Ishikawa (cell line): ENCODE data around the gene FFAR3.

Source experiments
- CEBPB ChIP-seq: IDR thresholded peaks from 2 replicates; pipeline ENCODE4 v1.6.1; 2012
- CREB1 ChIP-seq: IDR thresholded peaks from 2 replicates; pipeline ENCODE4 v1.6.1; 2012; ENCODE audit warnings: low read depth
- EGR1 ChIP-seq: IDR thresholded peaks from 2 replicates; pipeline ENCODE4 v1.6.1; 2012
- EP300 ChIP-seq: IDR thresholded peaks from 2 replicates; pipeline ENCODE4 v1.6.1; 2012; ENCODE audit warnings: borderline replicate concordance
- FOXM1 ChIP-seq: IDR thresholded peaks from 2 replicates; pipeline ENCODE4 v1.6.1; 2012; ENCODE audit warnings: low read depth, borderline replicate concordance
- NFIC ChIP-seq: IDR thresholded peaks from 2 replicates; pipeline ENCODE4 v1.6.1; 2012
- RAD21 ChIP-seq: IDR thresholded peaks from 2 replicates; pipeline ENCODE4 v1.6.1; 2012; ENCODE audit warnings: low read depth
- TAF1 ChIP-seq: IDR thresholded peaks from 2 replicates; pipeline ENCODE4 v1.6.1; 2012; ENCODE audit warnings: low read depth, mild to moderate bottlenecking
- TCF12 ChIP-seq: IDR thresholded peaks from 2 replicates; pipeline ENCODE4 v1.6.1; 2012; ENCODE audit warnings: low read depth
- TEAD4 ChIP-seq: IDR thresholded peaks from 2 replicates; pipeline ENCODE4 v1.6.1; 2012
- YY1 ChIP-seq: IDR thresholded peaks from 2 replicates; pipeline ENCODE4 v1.6.1; 2012; ENCODE audit warnings: low read depth
- ZBTB7A ChIP-seq: IDR thresholded peaks from 2 replicates; pipeline ENCODE4 v1.6.1; 2012; ENCODE audit warnings: low read depth
- TF ChIP-seq, protein P1 (sequence below): IDR thresholded peaks from 2 replicates; pipeline ENCODE4 v1.6.1; 2012; ENCODE audit warnings: low read depth, mild to moderate bottlenecking
- TF ChIP-seq, protein P2 (sequence below): IDR thresholded peaks from 2 replicates; pipeline ENCODE4 v1.6.1; 2012
- TF ChIP-seq, protein P3 (sequence below): IDR thresholded peaks from 2 replicates; pipeline ENCODE4 v1.6.1; 2012

FFAR3 gene

DNA sequence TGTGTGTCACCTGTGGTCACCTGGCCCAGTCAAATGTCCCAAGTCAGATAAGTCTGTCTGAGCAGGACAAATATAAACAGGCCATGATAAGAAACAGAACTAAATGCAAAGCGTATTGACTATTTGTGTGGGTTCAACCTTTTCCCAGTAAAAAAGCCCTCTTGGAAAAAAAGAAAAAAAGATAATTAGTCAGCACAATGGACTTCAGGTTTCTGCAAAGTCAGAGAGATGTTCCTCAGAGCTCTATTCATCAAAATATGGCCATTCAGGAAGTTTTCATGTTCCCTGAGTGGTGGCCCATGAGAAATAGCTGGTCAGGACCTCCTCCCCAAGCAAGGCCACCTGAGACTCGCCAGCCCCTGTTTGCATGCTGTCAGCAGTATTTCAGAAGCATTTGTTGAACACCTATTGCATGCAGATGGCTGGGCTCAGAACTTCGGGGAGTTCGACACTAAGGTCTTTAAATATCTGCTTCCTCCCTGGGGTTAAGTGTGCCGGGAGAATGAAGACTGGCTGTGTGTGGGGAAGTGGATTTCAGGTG, 2.7 kb downstream of the FFAR3 start:
- no peak for TF ChIP-seq RAD21
- TF ChIP-seq TEAD4, result no peak
- no peak for TF ChIP-seq TAF1
- no peak for TF ChIP-seq CREB1
- no peak for TF ChIP-seq EGR1
- no peak for TF ChIP-seq CEBPB

DNA sequence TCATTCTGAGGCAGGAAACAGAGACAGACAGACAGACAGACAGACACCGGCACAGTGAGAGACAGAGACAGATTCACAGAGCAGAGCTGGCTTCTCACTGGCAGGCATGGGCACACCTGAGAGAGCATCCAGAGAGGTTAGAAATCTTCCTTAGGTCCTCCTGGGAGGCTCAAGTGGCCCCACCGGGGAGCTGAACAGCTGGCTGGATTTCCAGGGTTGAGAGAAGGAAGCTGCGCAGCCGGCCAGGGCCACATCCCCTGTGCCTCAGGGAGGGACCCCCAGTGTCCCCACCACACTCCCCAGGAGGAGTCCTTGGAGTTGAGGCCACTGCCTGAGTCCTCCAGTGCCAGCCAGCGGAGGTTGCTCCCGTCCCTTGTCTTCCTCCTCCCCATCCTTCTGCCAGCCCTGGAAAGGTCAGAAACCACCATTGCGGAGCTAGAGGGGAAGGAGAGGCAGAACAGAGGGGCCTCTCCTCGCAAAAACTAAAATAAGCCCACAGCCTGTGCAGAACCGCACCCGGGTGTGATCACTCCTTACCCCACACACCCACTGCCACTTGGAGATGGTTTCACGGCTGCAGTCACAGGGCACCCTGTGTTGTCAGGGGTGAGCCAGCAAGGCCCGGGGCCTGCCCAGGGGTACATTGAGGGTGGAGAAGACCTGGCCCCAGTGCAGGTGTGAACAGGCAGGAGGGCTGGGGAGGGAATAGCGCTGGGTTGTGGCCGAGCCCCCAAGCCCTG, 4.2 kb downstream of the FFAR3 start:
- TF ChIP-seq FOXM1 (no peak), TEAD4 (no peak), EP300 (no peak), TAF1 (no peak), CREB1 (no peak), RAD21 (no peak), EGR1 (no peak), TCF12 (no peak), YY1 (no peak), CEBPB (no peak), ZBTB7A (no peak), NFIC (no peak)
- TF ChIP-seq, protein P1, sequence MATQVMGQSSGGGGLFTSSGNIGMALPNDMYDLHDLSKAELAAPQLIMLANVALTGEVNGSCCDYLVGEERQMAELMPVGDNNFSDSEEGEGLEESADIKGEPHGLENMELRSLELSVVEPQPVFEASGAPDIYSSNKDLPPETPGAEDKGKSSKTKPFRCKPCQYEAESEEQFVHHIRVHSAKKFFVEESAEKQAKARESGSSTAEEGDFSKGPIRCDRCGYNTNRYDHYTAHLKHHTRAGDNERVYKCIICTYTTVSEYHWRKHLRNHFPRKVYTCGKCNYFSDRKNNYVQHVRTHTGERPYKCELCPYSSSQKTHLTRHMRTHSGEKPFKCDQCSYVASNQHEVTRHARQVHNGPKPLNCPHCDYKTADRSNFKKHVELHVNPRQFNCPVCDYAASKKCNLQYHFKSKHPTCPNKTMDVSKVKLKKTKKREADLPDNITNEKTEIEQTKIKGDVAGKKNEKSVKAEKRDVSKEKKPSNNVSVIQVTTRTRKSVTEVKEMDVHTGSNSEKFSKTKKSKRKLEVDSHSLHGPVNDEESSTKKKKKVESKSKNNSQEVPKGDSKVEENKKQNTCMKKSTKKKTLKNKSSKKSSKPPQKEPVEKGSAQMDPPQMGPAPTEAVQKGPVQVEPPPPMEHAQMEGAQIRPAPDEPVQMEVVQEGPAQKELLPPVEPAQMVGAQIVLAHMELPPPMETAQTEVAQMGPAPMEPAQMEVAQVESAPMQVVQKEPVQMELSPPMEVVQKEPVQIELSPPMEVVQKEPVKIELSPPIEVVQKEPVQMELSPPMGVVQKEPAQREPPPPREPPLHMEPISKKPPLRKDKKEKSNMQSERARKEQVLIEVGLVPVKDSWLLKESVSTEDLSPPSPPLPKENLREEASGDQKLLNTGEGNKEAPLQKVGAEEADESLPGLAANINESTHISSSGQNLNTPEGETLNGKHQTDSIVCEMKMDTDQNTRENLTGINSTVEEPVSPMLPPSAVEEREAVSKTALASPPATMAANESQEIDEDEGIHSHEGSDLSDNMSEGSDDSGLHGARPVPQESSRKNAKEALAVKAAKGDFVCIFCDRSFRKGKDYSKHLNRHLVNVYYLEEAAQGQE, result no peak
- TF ChIP-seq, protein P2, sequence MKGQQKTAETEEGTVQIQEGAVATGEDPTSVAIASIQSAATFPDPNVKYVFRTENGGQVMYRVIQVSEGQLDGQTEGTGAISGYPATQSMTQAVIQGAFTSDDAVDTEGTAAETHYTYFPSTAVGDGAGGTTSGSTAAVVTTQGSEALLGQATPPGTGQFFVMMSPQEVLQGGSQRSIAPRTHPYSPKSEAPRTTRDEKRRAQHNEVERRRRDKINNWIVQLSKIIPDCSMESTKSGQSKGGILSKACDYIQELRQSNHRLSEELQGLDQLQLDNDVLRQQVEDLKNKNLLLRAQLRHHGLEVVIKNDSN, result no peak
- TF ChIP-seq, protein P3, sequence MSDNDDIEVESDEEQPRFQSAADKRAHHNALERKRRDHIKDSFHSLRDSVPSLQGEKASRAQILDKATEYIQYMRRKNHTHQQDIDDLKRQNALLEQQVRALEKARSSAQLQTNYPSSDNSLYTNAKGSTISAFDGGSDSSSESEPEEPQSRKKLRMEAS, result no peak

DNA sequence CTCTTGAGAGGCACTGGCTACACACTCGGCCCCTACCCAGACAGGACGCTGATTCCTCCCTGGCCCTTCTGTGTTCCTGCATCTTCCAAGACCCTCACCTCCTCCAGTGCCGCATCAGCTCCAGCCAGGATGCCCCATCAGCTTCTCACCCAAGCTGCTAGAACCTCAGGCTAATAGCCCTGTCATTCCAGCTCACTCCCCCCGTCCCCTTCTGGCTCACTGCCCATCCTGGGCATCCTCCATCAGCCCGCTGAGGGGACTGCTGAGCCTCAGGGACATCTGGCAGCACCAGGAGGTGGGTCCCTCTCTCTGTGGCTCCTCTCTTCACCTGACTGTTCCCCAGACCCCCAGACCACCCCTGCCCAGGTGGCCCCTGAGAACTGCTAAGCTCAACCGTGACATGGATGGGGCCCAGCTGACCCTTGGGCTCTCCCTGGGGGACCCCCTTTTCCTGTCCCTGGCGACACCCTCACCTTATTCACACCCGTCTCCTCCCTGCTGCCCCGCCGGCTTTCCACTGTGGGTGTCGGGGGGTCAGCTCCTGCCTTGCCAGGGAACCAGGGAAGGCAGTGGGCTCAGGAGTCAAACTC, 4.8 kb downstream of the FFAR3 start:
- TF ChIP-seq FOXM1 (no peak), TEAD4 (no peak), EGR1 (no peak), CREB1 (no peak), NFIC (no peak), TAF1 (no peak), ZBTB7A (no peak), CEBPB (no peak), YY1 (no peak), TCF12 (no peak), EP300 (no peak), RAD21 (no peak)
- TF ChIP-seq, protein P1, result no peak
- TF ChIP-seq, protein P2, result no peak
- TF ChIP-seq, protein P3, result no peak

DNA sequence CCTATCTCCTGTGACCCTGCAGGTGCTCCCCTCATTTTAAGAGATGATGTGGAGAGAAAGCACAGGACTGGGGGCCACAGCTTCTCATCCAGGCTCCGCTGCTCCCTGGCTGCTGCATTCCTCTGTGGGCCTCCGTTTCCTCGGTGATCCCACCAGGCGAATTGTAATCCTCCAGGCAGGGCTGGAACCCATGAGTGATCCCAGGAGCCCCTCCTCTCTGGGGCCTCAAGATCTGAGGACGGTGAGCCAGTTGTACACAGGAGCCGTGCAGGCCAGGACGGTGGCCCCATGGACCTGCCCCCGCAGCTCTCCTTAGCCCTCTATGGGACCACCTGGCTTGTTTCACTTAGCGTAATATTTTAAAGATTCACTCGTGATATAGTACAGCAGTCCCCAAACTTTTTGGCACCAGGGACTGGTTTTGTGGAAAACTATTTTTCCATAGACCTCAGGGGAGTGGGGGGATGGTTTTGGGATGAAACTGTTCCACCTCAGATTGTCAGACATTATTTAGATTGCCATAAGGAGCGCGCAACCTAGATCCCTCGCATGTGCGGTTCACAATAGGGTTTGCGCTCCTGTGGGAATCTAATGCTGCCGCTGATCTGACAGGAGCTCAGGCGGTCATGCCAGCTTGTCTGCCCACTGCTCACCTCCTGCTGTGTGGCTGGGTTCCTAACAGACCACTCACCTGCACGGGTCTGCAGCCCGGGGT, 5.6 kb downstream of the FFAR3 start:
- TF ChIP-seq, protein P3, result no peak
- TF ChIP-seq CREB1, result no peak
- TF ChIP-seq NFIC, result no peak
- no peak for TF ChIP-seq TCF12
- TF ChIP-seq EGR1, result no peak
- no peak for TF ChIP-seq TAF1
- no peak for TF ChIP-seq EP300
- TF ChIP-seq, protein P2, result no peak
- TF ChIP-seq, protein P1, result no peak
- TF ChIP-seq YY1, result no peak
- no peak for TF ChIP-seq TEAD4
- no peak for TF ChIP-seq ZBTB7A
- TF ChIP-seq RAD21, result no peak
- TF ChIP-seq FOXM1, result no peak
- TF ChIP-seq CEBPB, result no peak
